Stimulated activated CD8-positive, alpha-beta memory T cell treated with anti-CD3 and anti-CD28 coated beads, Interleukin-7, amount 100 ng/mL, for 1 hour (primary cell): ENCODE measurements around the gene EYA4.

ENCODE experiments used
- DNase-seq, 2 donors: peaks; one replicate each; pipeline ENCODE4 v3.0.0-alpha.2; 2020; ENCODE audit warnings: low read depth in 2 of 2

EYA4 gene, protein sequence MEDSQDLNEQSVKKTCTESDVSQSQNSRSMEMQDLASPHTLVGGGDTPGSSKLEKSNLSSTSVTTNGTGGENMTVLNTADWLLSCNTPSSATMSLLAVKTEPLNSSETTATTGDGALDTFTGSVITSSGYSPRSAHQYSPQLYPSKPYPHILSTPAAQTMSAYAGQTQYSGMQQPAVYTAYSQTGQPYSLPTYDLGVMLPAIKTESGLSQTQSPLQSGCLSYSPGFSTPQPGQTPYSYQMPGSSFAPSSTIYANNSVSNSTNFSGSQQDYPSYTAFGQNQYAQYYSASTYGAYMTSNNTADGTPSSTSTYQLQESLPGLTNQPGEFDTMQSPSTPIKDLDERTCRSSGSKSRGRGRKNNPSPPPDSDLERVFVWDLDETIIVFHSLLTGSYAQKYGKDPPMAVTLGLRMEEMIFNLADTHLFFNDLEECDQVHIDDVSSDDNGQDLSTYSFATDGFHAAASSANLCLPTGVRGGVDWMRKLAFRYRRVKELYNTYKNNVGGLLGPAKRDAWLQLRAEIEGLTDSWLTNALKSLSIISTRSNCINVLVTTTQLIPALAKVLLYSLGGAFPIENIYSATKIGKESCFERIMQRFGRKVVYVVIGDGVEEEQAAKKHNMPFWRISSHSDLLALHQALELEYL

DNA sequence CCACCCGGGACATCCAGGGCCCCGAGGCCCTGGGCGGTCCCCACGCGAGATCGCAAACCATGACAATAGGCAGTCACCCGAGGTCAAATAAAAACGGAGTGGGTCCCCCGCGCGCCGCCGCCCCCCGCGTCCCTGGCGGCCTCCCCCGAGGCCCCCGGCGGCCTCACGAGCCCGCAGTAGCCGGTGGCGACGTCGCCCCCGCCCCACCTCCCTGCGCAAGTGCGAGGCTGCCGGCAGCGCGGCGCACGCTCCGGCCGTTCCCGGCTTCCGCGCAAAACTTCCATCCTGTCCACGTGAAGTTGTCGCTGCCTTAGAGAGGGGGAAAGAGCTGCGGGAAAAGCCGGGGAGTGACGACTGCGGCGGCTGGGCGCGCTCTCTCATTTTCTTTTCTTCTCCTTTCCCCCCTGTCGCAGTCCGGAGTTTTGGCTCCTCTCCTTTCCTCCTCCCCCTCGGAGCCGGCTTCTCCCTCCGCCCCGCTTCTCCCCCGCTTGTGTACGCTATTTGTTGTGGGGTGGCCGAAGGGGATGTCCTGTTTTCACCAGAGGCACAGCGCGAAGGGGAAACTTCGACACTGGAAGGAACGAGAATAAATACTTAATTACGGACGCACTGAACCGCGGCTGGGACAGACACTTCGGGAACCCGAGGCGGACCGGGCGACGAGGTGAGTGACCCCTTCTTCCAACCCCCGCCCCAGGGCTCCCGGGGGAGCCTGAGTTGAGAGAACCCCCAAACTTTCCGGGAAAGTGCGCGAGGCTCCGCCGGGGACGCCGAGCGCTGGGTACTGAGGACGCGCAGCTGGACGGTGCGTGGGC is at the start of gene EYA4:
Gene EYA4, plus strand, starts transcription at position 272 of the 815 bp plus-strand sequence. CDS start 33,424 bp downstream, outside the sequence.
- DNase-seq: no peak

DNA sequence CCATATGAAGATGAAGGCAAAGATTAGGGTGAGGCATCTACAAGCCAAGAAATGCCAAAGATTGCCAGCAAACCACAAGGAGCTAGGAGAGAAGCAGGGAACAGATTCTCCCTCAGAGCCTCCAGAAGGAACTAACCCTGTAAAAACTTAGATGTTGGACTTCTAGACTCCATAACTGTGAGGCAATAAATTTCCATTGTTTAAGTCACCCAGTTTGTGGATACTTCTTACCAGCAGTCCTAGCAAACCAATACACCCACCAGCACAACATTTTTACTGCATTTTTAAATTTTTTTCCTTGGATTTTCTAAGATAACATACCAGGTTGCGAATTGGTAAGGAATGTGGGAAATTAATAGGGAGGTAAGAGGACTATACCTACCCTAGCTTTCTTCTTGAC is 47.8 kb upstream of the EYA4 start:
- no peak for DNase-seq

DNA sequence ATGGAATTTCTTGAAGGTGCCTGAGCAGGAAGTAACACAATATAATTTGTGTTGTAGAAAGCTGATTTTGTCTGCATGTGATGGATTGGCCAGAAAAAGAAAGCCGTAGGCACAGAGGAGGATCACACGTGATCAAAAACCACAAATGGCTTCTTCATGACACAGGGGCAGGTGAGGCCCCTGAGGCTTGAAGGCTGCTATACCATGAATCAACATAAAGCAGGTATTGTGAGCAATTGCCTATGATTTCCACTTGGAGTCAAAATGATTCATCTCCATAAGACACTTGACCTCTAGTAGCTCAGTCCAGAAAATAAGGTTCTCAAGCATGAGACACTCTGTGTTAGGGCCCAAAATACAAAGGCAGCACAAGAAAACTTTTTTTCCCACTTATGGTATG is 42.4 kb upstream of the EYA4 start:
- DNase-seq: no peak

DNA sequence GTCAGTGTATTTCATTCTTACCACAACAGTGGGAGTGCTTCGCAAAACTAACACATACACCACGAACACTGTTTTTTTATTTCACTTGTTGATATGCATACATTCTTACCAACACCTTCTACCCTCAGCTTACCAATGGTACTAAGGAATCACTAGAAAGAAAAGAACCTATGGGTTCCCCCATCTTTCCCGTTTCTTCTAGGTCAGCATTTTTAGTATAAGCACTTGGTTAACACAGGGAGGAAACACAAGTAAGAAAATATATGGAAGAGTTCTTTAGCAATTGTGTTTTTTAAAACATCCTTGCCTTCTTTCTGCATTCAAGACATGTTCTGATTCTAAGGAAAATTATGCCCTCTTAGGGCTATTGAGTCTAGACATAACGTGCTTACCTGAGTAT is 39.9 kb upstream of the EYA4 start:
- no peak for DNase-seq

DNA sequence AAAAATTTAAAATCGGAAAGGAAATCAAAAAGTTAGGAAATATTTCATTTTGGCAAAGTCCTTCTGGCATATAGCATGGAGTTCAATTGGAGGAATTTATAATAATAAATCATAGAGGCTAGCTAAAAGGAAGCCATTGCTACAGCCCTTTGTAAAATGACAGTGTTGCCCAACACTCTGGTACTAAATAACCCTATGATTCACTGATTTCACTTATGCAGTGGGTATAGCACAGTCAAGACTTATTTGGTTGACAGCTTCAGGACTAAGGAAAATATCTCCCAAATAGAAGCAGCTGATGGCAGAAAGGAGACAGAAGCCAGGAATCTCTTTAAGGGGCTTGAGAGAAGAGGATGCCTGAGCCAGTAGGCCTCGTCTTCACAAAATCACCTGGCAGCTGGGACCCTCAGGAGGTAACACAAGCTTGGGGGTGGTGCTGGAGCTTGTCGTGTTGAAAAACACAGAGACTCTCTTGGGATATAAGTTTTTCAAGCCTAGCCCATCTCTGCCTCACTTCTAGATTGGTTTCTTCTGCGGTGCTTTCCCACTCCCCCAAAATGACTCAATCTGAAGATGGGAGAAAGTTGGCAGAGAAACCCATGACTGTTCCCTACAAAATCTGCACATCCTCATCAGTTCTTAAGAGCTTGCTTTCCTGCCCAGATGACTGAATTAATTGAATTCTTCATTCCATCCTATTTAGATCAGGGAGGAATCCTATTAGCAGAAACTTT is 38.4 kb upstream of the EYA4 start:
- DNase-seq: no peak

DNA sequence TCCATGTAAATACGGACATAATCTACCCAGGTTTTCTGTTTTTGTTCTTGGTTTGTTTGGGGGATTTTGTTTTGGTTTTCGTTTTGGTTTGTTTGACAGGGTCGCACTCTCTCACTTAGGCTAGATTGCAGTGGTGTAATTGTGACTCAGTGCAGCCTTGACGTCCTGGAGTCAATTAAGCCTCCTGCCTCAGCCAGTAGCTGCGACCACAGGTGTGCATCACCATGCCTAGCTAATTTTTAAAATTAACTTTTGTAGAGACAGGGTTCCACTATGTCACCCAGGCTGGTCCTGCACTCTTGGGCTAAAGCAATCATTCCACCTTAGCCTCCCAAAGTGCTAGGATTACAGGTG is 37.8 kb upstream of the EYA4 start:
- DNase-seq: no peak

DNA sequence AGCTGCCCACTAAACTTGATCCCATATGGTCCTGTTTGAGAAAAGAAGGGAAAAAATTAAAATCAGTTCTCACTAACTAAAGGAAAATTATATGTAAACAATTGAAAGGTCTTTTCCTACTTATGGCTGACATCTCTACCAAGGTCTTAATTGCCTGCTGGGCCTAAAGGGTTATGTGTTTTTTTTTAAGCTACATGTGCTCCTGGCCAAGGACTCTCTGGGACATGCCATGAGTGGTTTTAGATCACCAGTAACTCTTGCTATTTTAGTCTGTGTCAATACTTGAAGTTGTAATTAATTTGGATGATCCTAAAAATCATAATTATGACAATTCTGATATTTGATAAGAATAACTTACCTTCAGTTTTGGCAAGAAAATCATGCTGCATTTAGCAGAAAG is 35.9 kb upstream of the EYA4 start:
- DNase-seq: no peak

DNA sequence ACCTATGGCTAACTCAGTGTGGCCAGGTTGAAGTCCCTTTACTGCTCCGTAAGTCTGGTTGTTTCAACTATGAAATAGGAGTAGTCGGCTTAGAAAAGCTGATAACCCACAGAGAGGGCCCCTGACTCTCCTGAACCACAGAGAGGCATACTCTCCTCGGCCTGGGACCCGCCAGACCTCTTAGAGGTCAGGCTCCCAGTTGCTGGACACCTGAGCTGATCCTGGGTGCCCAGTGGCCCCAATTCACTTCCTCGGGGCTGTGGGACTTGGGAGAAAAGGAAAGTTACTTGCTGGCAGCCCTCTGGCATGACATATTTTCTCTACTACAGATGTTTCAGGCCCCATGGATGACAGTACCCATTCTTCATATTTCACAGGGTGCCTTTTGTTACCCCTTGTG is 34.2 kb upstream of the EYA4 start:
- DNase-seq: no peak

DNA sequence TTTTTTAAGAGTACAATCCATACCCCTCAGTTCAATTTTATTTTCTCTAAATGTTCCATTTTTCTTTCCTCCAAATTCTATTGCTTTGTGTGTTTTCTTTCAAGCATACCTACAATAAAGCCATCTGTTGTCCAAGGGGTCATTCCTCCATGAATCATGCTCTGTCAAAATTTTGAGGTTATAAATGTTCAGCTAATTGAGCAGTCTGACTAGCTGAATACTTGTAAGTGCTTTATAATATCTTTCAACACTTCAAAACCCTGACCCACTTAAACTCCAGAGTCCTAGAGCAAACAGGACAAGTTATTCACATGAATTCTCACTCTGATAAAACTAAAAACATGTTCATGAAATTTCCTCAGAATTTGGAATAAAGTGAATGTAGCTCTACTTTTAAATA is 33.4 kb upstream of the EYA4 start:
- no peak for DNase-seq

DNA sequence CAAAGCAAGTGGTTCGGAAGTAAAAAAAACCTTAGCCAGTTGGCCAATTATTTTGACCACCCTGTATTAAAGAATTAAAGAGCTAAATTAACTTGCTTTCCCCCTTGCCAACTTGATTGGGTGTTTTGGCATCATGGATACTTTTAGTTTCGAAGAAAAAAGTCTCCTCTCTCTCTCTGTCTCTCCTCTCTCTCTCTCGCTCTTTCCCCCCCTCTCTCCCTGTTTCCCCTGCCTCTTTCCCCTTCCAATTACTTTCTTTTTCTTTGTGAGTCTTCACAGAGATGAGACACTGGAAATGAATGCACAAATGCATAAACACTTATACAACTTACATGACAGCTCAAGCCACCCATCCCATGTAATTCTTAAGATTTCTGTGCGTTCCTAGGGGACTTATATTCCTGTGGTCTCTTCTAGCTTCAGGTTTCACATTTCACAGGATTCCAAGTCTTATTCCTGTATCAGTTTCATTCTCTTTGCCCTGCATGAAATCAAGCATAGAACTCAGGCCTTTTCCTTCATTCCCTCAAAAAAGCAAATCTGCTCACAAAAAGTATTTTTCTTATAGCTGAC is 32.9 kb upstream of the EYA4 start:
- DNase-seq: no peak

DNA sequence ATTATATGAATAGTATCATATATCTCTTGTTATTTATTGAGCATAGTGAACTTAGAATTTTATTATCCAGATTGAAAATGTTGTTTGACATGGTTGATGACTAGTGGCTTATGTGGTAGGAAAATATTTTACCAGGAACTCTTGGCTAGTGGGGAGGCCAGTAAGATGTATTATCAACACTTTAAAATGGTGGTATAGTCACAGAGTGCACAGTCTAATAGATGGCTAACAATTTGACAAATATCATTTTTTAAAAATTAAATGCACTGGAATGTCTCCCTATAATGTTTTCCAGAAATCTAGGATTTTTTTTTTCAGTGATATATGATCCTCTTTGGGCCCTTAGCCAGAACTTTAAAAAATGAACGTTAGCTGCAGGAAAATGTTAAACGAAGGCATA is 26.9 kb upstream of the EYA4 start:
- DNase-seq: no peak

DNA sequence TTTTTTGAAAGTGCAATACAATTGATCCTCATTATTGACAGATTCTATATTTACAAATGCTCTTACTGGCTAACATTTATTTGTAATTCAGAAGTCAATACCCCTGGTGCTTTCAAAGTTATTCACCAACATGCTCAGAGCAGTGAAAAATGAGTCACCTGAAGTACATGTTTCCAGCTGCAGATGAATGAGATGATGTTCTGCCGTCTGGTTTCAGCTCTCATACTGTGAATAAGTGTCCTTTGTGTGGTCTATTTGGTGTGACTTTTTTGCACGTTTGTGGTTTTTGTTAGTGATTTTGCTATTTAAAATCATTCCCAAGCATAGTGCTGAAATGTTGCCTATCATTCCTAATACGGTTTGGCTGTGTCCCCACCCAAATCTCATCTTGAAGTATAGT is 22.3 kb upstream of the EYA4 start:
- no peak for DNase-seq

DNA sequence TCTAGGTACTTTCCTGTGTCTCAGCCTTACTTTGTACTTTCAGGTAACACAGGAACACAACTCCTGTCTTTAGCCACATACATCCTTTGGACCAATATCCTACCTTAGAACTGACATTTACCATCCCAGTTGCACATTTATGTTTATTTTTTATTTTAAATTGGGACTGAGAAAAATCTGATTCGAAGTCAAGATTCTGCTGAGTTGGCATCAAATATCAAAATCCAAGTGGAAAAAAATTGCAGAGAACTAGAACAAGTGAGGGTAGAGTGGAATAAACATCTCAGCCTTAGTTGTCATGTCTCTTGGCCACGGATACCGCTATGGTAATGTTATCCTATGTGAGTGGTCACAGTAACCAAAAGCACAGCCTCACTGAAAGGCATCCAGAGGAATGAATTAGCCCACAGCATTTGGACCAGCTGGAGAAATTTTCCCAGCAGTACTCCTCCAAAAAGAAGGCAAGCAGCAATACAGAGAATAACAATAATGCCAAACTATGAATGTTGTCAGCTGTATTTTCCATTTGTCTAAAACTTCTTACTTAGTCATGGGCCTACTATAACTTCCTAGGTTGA is 17.6 kb upstream of the EYA4 start:
- DNase-seq: no peak

DNA sequence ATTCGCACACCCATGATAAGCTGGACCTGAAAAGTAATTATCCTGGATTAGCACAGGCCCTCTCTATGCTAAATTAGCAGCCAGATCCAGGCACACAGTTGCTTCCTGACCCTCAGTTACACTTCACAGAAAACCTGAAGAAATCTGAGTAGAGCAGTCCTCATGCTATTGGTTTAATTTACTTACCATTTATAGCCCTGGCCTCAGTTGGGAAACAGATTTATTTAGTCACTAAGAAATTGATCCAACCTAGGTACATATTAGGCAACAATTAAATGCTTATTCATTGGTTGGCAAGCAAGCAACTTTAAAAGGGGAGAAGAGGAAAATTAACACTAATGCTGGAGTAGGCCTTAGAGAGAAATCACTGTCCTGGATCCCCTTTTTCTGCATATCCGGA is 15.6 kb upstream of the EYA4 start:
- DNase-seq: no peak

DNA sequence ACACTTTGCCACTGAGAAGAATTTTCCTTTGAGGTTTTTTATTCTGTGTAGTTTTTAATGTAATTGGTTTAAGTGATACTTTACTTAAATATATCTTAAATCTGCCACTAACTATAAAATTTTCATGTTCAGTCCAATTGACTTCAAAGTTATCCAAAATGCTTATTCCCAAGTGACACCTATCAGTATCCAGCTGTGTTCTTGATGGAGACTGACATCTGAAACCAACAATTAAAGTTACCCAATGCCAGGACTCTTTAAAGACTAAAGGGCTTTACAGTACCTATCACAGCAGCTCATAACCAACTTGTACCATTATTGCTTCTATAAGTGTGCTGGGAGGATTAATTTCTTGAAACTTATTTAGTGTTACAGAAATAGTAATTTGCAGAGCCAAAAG is 13.8 kb upstream of the EYA4 start:
- no peak for DNase-seq

DNA sequence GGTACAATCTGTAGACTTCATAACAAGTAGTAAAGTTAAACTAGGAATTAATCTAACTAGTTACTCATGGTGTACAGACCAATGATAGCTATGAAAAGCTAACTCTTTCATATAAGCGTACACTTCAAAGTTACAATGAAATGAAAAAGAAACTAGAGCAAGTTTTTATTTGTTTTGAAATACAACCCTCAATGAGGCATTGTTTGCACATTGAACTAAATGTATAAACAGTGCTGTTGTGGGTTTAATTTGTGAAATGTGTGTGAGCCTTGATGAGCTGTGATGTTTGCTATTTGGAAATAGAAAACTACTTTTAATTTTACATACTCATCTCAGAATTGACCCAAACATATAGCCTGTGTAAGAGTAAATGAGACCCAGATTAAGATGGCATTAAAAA is 11.1 kb upstream of the EYA4 start:
- DNase-seq: no peak

DNA sequence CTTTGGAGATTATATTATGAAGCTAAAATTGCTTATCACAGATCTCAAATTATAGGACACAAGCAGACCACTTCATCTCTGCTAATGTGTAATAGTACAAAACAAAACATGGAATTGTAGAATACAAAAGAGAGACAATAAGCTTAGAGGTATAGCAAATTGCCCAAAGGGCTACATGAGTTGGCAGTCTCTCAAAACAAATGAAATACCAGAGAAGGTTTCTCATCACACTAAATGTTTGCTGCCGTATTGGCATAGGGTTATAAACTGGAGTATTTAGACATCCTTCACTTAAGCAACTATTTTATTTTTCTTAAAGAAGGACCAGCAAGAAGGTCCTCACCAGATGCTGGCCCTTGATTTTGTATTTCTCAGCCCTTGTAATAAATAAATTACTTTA is 5.9 kb upstream of the EYA4 start:
- no peak for DNase-seq

DNA sequence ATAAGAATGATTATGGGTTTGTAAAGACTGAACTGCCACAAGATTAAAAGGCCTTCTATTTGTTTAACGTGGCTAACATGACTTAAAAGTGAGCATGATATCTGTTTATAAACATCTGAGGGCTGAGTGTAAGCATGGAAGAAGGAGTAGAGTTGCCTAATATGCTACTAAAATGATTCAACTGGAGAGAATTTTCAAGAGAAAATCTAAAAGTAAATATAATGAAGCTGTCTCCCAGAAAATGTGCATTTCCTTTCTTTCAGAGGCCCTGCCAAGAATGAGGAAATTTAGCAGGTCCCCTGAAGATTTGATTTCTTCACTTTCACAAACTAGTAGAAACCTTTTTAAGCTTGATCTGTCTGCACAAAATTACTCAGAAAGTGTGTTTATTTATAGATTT is 4.2 kb upstream of the EYA4 start:
- no peak for DNase-seq

DNA sequence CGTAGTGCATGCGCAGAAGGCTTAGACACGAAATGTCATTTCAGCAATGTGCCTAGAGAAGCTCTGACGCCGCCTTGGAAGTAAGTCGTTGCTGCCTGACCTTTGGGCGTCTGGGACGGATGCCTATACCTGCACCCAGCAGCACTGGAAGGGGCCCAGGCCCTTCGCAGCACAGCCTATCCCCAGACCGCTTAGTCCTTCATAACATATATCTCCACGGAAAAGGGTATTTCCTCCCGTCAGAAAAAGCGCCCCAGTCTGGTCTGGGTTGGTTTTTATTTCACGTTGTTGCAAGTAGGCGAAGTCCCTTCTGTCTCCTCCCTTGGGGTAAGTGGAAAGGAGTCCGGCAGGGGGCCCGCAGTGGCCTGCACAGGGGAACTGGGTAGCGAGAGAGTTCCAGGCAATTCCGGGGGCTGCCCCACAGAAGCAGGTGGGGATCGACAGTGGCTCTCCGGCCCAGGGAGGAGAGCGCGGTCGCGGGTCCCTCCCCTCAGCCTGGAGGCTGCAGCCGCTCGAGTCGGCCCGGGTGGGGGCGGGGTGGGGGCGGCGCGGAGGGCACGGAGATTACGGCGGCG is 559 bp upstream of the EYA4 start:
- no peak for DNase-seq

DNA sequence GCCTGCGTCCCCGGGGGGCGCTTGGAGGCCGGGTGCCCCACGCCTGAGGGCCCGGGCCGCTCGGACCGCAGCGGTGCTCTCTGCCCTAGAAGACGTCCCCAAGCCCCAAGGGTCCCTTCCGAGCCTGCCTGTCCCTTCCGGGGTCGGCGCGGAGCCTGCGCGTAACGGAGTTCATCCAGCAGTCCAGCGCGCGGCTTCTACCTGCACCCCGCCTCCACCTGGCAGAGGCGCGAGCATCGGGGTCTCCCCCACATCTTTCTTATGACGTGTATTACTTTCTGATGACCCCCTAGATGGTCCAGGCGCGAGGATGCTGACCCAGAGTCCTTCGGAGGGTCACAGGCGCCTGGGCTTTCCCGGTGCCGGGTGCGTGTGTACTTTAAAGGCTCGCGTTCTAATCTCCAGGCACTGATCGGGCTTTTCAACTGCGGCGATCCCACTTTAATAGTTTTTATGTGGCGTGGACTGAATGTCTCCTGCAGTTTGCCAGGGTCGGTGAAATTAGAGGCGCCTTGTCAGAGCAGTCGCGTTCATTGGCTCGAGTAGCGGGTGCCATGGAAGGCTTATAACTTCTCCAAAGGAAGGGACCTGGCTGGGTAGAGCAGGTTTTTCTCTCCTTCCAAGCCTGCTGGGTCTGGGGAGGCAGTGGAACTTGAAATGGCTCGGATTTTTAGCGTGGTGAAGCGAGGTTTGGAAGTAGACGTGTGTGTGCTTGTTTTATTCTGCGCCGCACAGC is 912 bp downstream of the EYA4 start:
- no peak for DNase-seq
